Amygdala (tissue), 56 donors: ENCODE results near the gene RBMY1E.
"Not testable (repeated sequence)": the region's sequence is repeated elsewhere in the genome, so short reads cannot be mapped to it uniquely, and the experiment has no call there.

Experiments used
- DNase-seq, 56 donors: peaks; one replicate each; lab custom pipeline; 2025; lab: John Stamatoyannopoulos, UW

Gene RBMY1E

DNA sequence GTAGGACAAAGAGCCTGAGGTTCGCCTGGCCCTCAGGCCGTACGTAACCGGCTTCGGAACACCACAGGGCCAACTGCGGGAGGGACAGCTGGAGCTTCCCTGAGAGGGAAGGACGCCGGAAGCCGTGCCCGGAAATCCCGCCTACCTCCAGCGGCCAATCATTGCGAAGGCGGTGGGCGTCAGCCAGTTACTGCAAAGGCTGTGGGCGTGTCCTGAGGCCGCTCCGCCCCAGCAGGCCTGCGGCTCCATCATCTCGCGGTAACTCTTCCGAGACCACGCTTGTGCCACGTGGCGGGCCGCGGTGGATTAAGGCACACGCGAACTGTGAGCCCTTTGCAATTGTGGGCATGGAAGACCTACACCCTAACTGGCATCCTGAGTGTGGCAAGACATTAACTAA lies at the start of gene RBMY1E:
RBMY1E (minus strand) TSS at position 101 of the 400 bp plus-strand sequence. CDS start 1,978 bp downstream, outside the sequence.
- DNase-seq, result not testable (repeated sequence)

DNA sequence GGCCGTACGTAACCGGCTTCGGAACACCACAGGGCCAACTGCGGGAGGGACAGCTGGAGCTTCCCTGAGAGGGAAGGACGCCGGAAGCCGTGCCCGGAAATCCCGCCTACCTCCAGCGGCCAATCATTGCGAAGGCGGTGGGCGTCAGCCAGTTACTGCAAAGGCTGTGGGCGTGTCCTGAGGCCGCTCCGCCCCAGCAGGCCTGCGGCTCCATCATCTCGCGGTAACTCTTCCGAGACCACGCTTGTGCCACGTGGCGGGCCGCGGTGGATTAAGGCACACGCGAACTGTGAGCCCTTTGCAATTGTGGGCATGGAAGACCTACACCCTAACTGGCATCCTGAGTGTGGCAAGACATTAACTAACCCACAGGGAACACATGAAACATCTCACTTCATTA lies 23.4 kb downstream of the RBMY1E start, which contains the start of gene RBMY1D:
RBMY1D (minus strand) TSS at position 101 of the 400 bp plus-strand sequence. CDS start 2,013 bp downstream, outside the sequence.
- not testable (repeated sequence) for DNase-seq

DNA sequence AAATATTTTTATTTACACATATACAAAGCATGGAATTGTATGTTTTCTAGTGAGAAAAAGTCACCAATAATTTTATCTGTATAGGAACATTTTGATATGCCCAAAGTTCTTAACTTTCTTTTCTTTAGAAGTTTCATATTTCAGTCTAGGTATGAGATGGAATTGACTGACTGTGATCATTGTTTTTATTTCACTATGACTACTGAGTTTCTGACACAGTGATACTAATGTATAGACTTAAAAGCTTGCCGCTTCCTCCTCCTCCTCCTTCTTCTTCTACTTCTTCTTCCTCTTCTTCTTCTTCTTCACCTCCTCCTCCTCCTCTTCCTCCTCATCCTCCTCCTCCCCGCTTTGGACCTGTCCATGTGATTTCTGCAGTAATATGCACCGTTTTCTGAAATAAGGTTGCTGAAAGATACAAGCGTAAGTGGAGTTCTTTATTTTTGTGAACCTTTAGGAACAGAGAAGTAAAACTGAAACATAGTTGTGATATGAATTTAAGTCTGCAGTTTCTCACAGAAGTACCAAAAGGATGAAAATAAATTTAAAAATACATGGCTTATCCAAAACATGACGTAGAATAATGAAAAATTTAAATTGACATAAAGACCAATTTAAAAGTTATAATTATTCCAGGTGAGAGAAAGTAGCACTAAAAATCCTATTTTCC lies 48.3 kb downstream of the RBMY1E start:
- not testable (repeated sequence) for DNase-seq
